Transverse colon (tissue), 4 donors: ENCODE data around the gene UTS2R.

Experiments used
- EP300 ChIP-seq: sonication (generic); formaldehyde crosslinking; IDR thresholded peaks from one replicate; pipeline ENCODE4 v1.6.1; 2017; ENCODE audit warnings: antibody characterized with exemption, low read depth
- POLR2A ChIP-seq: fragments of 450-650 bp; IDR thresholded peaks from one replicate; pipeline ENCODE4 v1.6.1; 2016; ENCODE audit warnings: antibody characterized with exemption, mild to moderate bottlenecking, moderate library complexity
- POLR2AphosphoS5 ChIP-seq, 3 donors: sonication (generic); formaldehyde crosslinking; IDR thresholded peaks; one replicate each; pipeline ENCODE4 v1.6.1; 2016; ENCODE audit warnings: antibody characterized with exemption in 3 of 3
- TF ChIP-seq, protein P1 (sequence below), 5 experiments: fragments of 200-600 bp in 3 of 5; fragments of 450-650 bp in 2 of 5; sonication (generic) in 3 of 5; IDR thresholded peaks; 1 replicate in 2 of 5; 2 replicates in 3 of 5; pipeline ENCODE4 v1.5.1; 2016 to 2017; ENCODE audit warnings: antibody characterized with exemption in 5 of 5, inconsistent platforms in 3 of 5, mild to moderate bottlenecking in 2 of 5, moderate library complexity in 1 of 5

DNA sequence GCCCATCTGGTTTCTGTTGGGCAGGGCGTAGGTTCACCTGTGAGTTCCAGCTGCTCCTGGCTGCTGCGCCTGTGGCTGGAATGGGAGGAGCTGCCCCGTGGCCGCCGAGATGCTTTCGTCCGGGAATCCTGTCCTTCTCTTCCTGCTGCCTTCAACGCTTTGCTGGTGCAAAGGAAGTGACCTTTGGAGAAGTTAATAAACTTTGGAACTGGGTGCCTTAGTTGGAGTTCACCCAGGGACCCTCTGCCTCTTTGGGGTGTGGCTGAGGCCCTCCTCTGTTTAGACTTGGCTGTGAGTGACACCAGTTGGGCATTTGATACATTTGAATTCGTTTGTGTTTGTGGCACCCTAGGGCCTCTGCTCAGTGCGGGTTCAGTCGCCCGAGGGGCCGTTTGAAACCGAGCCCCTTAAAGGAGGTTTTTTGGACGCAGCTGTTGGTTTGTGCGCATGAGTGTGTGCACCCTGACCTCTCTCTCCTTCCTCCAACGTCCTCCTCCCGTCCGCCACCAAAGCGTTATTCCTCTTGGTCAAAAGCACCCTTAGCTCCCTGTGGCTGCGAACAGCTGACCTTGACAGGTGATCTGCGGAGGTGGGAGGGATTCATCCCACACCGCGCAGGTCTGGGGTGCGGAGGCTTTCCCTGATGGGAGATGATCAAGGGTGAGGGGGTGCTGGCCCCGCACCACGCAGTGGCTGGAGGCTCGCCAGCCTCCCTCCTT is 29.0 kb upstream of the UTS2R start:
- TF ChIP-seq POLR2AphosphoS5 (IDR thresholded peaks at IDR 0.05) (no peak), EP300 (no peak), POLR2A (no peak)
- TF ChIP-seq, protein P1, sequence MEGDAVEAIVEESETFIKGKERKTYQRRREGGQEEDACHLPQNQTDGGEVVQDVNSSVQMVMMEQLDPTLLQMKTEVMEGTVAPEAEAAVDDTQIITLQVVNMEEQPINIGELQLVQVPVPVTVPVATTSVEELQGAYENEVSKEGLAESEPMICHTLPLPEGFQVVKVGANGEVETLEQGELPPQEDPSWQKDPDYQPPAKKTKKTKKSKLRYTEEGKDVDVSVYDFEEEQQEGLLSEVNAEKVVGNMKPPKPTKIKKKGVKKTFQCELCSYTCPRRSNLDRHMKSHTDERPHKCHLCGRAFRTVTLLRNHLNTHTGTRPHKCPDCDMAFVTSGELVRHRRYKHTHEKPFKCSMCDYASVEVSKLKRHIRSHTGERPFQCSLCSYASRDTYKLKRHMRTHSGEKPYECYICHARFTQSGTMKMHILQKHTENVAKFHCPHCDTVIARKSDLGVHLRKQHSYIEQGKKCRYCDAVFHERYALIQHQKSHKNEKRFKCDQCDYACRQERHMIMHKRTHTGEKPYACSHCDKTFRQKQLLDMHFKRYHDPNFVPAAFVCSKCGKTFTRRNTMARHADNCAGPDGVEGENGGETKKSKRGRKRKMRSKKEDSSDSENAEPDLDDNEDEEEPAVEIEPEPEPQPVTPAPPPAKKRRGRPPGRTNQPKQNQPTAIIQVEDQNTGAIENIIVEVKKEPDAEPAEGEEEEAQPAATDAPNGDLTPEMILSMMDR (IDR thresholded peaks at IDR 0.05): no peak
